Loucy (cell line): Measurements from ENCODE around the gene MINDY4.

Source experiments
- EZH2phosphoT487 ChIP-seq: fragments of 200-600 bp; IDR thresholded peaks from 2 replicates; pipeline ENCODE4 v1.6.1; 2018; ENCODE audit warnings: antibody characterized with exemption, mild to moderate bottlenecking, moderate library complexity, borderline replicate concordance
- TF ChIP-seq, protein P1 (sequence below): fragments of 200-600 bp; sonication (generic); conservative IDR thresholded peaks from 2 replicates; pipeline ENCODE4 v1.5.1; 2014; ENCODE audit warnings: mild to moderate bottlenecking, antibody characterized with exemption, low read length

DNA sequence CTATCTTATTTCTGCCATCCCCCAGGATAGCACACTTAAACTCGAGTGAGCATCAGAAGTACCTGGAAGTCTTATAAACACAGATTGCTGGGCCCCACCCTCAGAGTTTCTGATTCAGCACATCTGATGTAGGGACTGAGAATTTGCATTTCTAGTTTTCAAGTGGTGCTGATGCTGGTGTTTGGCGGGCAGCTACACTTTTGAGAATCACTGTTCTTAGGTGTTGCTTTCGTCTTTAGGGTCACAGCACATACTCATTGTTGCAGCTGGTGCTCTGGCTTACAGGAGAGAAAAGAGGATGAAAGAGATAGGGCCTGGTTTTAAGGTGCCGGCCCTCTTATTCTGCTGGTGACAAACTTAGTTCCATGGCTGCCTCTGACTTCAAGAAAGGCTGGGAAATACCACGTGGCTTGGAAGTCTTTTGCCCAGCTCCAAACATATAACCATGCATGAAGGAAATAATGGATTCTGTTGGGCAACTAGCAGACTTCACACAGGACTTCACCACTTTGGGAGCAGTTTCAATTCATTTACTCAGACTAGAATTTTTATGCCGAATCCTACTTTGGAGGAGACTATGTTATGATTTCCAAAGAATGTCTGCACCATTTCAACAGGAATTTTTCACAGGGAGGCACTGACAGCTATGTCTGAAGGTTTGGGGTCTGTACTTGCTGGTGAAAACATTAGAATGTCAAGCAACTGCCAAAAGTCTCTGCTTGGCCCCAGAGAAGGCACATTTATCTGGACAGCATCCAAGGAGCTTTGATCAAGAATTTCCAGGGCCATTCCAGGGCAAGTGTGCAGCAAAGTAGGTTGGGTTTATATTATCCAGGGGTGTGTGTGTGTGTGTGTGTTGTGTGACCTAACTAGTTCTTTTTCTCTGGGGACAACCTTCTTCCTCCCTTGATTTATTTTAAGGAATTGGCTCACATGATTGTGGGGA is 6.9 kb upstream of the MINDY4 start:
- TF ChIP-seq, protein P1, sequence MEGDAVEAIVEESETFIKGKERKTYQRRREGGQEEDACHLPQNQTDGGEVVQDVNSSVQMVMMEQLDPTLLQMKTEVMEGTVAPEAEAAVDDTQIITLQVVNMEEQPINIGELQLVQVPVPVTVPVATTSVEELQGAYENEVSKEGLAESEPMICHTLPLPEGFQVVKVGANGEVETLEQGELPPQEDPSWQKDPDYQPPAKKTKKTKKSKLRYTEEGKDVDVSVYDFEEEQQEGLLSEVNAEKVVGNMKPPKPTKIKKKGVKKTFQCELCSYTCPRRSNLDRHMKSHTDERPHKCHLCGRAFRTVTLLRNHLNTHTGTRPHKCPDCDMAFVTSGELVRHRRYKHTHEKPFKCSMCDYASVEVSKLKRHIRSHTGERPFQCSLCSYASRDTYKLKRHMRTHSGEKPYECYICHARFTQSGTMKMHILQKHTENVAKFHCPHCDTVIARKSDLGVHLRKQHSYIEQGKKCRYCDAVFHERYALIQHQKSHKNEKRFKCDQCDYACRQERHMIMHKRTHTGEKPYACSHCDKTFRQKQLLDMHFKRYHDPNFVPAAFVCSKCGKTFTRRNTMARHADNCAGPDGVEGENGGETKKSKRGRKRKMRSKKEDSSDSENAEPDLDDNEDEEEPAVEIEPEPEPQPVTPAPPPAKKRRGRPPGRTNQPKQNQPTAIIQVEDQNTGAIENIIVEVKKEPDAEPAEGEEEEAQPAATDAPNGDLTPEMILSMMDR: no peak
- TF ChIP-seq EZH2phosphoT487: no peak
